ENCODE data around the gene MTHFD1L.

The MTHFD1L gene

DNA sequence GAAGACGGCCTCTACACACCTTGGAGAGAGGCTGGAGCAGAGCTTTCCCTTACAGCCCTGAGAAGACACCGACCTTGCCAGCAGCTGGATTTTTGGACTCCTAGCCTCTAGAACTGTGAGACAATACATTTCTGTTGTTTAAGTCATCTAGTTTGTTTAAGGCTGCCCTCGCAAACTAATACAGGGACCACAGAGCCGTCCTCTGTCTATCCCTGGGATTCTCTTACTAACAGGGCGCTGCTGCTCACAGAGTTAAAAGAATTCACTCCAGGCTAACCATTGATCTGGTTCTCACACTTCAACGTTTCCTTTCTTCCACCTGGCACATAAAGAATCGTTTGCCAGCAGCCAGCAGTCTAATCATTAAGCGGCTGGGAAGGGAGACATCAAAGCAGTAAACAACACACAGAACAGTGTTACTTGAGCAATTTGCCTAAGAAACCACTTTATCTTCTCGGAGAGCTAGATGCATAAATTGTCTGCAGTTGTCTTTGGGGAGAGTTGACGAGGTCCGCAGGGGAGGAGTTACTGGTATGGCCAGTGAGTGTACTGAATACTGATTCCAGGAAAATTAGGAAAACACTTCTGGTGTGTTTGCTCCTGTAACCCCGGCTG is 270.7 kb downstream of the MTHFD1L start:
- no peak for DNase-seq

- no peak for DNase-seq
Observed at GRCh38 chr6:151137542-151137941, 272.0 kb downstream of the MTHFD1L start.

GRCh38 chr6:151139524-151139923 is 274.0 kb downstream of the MTHFD1L start:
- no peak for DNase-seq

DNA sequence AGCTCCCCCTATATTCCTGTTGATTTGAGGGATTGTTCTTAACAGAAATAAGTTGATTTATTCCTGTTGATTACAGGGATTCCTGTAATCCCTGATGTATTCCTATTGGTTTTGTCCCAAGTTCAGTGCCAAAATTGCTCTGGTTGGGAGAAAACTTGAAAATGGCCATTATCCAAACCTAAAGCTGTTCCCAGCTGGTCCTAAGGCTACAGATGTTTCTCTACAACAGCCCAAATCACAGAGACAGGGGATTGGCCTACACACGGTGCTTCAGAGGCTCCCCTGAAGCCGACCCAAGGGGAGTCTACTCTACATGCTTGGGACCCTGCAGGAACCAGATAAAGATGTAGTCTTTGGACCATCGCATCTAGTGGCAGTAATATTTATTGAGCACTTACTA is 275.3 kb downstream of the MTHFD1L start:
- DNase-seq: no peak

GRCh38 chr6:151141685-151142084 is 276.2 kb downstream of the MTHFD1L start:
- DNase-seq: no peak

GRCh38 chr6:151142676-151143075 is 277.2 kb downstream of the MTHFD1L start:
- no peak for DNase-seq

GRCh38 chr6:151143337-151143736 is 277.8 kb downstream of the MTHFD1L start:
- no peak for DNase-seq

DNA sequence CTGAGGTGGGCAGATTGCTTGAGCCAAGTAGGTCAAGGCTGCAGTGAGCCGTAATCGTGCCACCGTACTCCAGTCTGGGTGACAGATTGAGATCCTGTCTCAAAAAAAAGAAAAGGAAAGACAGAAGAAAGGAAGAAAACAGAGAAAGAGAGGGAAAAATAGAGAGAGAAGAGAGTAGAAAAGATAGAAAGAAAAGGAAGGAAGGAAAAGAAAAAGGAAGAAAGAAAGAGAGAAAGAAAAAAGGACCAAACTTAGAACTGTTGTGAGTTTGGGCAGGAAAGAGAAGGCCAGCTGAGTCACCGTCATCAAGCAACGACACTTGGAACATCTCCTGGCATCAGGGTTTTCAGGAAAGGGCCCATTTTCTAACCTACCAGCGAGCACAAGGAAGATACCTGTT is 278.3 kb downstream of the MTHFD1L start:
- no peak for DNase-seq

GRCh38 chr6:151147118-151147832 is 281.8 kb downstream of the MTHFD1L start:
- no peak for DNase-seq

GRCh38 chr6:151148111-151148510 is 282.6 kb downstream of the MTHFD1L start:
- no peak for DNase-seq

DNA sequence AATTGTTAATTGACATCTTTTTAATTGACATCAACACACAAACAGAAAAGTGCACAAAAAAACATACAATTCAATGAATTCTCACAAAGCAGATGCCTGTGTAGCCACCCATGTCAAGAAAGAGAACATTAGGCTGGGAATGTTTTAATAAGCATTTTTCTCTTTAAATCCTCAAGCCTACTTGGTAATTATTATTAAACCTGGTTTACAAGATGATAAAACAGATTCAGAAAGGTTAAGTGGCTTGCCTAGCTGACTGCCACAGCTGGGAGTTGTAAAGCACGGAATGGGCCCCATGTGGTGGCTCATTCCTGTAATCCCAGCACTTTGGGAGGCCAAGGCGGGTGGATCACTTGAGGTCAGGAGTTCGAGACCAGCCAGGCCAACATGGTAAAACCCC is 284.3 kb downstream of the MTHFD1L start:
- DNase-seq: no peak

Data from activated CD4-positive, alpha-beta T cell treated with anti-CD3 and anti-CD28 coated beads, Interleukin-2, amount 50 U/mL, for 4 hours (primary cell).